HTR-8/SVneo (cell line): ENCODE data around the gene ZBTB34.
"Not testable (repeated sequence)": the region's sequence is repeated elsewhere in the genome, so short reads cannot be mapped to it uniquely, and the experiment has no call there.

Source experiments
- DNase-seq: peaks from one replicate; pipeline ENCODE4 v3.0.0; 2011; ENCODE audit warnings: low spot score, mixed read lengths; ENCODE audit not compliant: insufficient read length
- FAIRE-seq: peaks from 2 replicates; lab custom pipeline; 2011; peaks lifted over from hg19 to GRCh38; lab: Jason Lieb, UNC

ZBTB34 gene, protein sequence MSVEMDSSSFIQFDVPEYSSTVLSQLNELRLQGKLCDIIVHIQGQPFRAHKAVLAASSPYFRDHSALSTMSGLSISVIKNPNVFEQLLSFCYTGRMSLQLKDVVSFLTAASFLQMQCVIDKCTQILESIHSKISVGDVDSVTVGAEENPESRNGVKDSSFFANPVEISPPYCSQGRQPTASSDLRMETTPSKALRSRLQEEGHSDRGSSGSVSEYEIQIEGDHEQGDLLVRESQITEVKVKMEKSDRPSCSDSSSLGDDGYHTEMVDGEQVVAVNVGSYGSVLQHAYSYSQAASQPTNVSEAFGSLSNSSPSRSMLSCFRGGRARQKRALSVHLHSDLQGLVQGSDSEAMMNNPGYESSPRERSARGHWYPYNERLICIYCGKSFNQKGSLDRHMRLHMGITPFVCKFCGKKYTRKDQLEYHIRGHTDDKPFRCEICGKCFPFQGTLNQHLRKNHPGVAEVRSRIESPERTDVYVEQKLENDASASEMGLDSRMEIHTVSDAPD

DNA sequence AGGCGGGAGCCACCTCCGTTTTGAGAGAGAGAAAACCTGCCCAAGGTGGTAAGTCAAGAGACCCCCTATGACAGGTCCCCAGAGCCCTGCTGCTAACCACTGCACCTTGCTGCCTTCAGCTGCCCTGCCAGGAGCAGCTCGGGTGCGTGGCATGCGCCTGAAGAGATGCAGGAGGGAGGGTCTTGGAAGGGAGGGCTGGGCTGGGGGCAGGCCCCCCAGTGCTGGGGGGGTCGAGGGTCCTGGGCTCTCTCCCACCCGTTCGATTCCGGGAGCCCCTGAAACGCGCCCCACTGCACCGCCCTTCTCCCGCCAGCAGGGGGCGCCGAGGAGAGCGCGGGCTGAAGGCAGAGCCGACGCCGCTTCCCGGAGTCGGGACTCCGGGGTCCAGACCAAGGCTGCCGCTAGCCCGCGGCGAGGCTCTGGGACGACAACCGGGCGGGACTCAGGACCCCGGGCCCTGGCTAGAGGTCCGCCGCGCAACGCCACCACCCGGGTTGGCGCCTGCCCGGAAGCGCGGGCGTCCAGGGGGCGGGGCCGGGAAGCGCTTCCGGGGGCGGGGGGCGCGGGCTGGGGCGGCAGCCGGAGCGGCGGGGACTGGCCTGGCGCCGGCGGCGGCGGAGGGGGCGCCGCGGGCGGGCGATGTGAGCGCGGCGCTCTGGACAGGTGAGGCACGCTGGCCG is at the start of gene ZBTB34:
TSS of gene ZBTB34 (plus strand) at position 563 of the 680 bp plus-strand sequence. CDS start 18,761 bp downstream, outside the sequence.
- DNase-seq (peak; percentile 38), FAIRE-seq (no peak)

DNA sequence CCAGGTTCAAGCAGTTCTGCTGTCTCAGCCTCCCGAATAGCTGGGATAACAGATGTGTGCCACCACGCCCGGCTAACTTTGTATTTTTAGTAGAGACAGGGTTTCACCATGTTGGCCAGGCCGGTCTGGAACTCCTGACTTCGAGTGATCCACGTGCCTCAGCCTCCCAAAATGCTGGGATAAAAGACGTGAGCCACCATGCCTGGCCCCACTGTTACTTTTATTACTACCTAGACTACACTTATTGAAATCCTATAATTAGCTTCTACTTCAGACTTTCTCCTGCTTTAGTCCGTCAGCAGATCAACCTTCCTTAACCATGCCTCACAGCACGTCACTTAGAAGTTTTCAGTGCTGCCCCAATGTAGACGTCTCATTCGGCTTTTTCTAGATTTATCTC is 47.4 kb upstream of the ZBTB34 start:
- FAIRE-seq (no peak), DNase-seq (no peak)

DNA sequence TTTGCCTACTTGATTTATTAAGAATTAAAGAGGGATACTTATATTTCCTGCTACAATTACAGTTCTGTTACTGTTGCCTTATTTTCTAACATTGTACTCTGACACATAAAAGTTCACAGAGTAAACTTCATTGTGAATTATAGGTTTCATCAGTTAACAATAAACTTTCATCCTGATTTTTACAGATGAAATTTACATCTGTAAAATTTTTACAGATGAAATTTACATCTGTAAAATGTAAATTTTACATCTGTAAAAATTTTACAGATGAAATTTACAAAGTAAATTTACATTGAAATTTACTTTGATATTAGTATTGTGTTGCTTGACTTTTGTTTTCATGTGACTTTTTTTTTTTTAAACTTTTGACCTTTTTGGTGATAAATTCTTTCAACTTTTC is 46.3 kb upstream of the ZBTB34 start:
- no peak for FAIRE-seq
- DNase-seq: no peak

DNA sequence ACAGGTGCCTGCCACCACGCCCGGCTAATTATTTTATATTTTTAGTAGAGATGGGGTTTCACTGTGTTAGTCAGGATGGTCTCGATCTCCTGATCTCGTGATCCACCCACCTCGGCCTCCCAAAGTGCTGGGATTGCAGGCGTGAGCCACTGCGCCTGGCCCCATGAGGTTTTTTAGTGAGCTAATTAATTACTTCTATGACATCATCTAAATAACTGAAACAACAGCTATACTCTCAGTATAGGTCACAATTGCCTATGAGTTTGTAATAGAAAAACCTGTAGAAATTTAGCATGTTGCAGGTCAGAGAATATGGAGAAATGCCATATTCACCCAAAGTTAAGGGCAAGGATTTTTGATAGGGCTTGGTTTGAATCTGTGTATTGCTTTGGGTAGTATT is 42.8 kb upstream of the ZBTB34 start:
- FAIRE-seq: not testable (repeated sequence)

DNA sequence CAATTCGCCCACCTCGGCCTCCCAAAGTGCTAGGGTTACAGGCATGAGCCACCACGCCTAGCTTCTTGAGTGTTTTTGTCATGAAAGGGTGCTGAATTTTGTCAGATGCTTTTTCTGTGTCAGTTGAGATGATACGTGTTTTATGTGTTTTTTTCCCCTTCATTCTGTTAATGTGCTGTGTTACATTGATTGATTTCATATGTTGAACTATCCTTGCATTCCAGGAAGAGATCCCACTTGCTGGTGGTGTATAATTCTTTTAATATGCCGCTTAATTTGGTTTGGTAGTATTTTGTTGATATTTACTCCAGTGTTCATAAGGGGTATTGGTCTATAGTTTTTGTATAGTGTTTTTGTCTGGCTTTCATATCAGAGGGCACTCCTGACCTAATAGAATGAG is 42.0 kb upstream of the ZBTB34 start:
- DNase-seq (no peak), FAIRE-seq (no peak)

More for the DNA sequence above, 42.8 kb upstream of the ZBTB34 start:
- DNase-seq: not testable (repeated sequence)

DNA sequence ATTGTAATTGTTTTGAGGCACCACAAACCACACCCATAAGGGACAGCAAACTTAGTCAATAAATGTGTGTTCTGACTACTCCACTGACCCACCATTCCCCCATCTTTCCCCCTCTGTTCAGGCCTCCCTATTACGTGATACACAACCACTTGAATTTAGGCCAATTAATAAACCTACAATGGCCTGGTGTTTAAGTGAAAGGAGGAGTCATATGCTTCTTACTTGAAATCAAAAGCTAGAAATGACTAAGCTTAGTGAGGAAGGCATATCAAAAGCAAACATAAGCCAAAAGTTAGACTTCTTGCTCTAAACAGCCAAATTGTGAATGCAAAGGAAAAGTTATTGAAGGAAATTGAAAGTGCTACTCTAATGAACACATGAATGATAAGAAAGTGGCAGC is 41.0 kb upstream of the ZBTB34 start:
- DNase-seq (no peak), FAIRE-seq (no peak)

DNA sequence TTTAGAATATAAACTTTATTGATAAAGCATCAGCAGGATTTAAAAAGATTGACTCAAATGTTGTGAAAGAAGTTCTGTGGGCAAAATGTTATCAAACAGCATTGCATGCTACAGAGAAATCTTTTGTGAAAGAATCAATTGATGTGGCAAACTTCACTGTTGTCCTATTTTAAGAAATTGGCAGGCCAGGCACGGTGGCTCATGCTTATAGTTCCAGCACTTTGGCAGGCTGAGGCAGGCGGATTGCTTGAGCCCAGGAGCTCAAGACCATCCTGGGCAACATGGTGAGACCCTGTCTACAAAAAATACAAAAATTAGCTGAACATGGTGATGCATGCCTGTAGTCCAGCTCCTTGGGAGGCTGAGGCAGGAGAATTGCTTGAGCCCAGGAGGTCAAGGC is 38.2 kb upstream of the ZBTB34 start:
- no peak for DNase-seq
- FAIRE-seq: no peak

DNA sequence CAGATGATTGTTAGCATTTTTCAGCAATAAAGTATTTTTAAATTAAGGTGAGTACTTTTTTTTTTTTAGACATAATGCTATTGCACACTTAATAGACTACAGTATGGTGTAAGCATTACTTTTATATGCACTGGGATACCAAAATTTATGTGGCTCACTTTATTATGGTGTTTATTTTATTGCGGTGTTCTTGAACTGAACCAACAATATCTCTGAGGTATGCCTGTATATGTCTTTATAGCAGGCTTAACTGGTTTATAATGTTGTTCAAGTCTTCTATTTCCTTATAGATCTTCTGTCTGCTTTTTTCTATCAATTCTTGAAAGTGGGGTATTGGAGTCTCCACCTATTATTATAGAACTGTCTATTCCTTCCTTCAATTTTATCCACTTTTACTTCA is 37.6 kb upstream of the ZBTB34 start:
- FAIRE-seq: no peak

DNA sequence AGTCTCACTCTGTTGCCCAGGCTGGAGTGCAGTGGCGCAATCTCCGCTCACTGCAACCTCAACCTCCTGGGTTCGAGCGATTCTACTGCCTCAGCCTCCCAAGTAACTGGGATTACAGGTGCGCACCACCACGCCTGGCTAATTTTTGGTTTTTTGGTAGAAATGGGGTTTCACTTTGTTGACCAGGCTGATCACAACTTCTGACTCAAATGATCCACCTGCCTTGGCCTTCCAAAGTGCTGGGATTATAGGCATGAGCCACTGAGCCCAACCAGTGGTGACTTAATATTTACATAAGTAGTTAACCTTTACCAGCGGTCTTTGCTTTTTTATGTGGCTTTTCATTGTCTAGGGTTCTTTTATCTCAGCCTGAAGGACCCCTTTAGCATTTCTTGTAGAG is 36.4 kb upstream of the ZBTB34 start:
- DNase-seq, FAIRE-seq: not testable (repeated sequence)

More for the DNA sequence above, 37.6 kb upstream of the ZBTB34 start:
- DNase-seq: no peak

DNA sequence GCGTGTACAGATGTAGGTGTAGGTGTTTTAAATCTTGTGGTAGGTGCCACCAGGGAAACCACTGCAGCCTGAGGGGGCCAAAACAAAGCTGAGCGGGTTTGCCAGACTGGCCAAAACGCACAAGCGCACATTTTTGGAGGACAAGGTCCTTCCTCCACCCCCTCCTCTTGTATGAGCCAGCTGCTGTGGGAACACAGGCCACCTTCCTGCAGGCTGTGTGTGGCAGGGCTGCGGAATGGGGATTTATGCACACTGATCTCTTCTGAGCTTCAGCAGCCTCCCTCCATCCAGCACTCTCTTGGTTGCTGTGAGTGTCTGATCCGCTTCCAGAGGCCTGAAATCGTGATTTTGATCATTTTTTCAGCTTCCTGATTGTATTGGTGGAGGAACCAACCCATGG is 33.2 kb upstream of the ZBTB34 start:
- FAIRE-seq: no peak
- DNase-seq: no peak

DNA sequence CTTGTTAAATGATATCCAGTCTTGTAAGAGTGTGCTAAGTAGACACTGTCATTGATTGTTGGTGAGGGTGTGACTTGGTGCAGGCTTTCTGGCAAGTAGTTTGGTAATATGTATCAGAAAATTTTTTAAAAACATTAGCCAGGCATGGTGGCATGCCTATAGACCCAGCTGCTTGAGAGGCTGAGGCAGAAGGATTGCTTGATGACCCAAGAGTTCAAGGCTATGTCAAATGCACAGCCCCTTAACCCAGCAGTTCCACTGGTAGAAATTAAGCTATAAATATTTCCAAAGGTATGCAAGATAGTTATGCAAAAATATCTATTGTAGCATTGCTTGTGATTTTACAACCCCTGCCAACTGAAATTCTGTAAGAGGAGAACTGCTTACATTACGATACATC is 31.4 kb upstream of the ZBTB34 start:
- DNase-seq (no peak), FAIRE-seq (no peak)

DNA sequence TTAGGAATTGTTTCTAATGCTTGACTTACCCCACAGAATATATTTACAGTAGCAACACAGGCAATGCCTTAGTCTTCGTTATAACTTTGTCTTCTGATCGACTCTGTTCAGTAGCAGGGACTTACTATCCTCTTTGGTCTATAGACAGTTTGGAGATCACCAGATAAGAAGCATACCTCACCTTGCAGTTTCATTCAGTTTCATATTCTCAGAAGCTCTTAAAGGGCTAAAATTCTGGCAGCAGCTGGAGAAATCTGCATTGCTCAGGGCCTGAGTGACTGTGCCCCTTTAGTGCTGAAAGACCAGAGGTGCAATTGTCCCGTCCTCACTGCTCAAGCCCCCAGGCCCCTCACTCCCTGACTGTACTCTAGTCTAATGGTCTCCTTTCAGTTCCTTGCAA is 29.6 kb upstream of the ZBTB34 start:
- DNase-seq: no peak
- no peak for FAIRE-seq

DNA sequence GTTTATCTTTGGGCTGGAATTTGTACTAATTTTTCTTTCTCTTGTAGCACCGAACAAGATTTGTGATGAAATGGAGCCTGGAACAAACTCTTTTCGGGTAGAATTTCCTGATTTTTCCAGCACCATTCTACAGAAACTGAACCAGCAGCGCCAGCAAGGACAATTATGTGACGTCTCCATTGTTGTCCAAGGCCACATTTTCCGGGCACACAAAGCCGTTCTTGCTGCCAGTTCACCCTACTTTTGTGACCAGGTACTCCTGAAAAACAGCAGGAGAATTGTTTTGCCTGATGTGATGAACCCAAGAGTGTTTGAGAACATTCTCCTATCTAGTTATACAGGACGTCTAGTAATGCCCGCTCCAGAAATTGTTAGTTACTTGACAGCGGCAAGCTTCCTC is 28.0 kb upstream of the ZBTB34 start:
- no peak for FAIRE-seq
- no peak for DNase-seq

DNA sequence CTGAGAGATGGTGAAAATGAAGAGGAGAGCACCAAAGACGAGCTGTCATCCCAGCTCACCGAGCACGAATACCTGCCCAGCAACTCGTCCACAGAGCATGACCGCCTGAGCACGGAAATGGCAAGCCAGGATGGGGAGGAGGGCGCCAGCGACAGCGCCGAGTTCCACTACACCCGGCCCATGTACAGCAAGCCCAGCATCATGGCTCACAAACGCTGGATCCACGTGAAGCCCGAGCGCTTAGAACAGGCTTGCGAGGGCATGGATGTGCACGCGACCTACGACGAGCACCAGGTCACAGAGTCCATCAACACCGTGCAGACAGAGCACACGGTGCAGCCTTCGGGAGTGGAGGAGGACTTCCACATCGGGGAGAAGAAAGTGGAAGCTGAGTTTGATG is 27.4 kb upstream of the ZBTB34 start:
- FAIRE-seq: no peak
- DNase-seq: no peak

DNA sequence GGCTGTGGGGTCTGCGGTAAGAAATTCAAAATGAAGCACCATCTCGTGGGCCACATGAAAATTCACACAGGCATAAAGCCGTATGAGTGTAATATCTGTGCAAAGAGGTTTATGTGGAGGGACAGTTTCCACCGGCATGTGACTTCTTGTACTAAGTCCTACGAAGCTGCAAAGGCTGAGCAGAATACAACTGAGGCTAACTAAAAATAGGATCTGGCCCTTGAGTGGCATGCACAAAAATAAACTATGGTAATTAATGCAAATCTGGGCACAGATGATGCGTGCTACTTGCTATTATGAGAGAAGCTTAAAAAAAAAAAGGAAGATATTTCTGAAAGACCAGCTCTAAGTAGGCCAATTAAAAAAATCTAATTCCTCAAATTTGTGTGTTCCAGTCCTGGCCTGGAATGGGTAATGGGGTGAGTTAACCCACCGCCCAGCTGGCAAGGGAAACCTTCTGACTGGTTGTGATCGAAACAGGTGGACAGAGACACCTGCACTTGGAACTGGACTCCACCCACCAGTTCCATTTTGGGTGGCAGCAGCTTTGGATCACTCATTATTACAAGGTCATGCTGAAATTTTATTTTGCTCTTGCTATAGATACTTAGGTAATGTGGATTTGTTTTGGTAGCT is 26.6 kb upstream of the ZBTB34 start:
- DNase-seq: no peak
- FAIRE-seq: no peak

DNA sequence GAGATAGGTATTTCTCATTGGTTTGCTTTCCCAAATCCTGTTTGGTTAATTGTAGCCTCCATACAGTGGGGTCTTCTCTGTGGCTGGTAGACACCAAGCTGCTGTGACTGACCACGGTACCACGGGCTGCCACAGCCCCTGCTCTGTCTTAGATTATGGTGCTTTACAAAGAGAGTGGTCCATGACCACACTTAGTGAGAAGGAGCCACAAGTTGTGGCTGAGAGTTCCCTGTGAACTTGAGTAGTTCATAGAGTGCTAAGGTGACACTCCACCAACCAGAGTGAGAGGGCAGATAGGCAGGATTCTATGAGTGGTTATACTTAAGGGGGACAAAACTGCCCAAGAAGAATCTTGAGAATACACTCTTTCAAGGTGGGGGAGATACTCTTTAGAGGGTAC is 25.8 kb upstream of the ZBTB34 start:
- FAIRE-seq (no peak), DNase-seq (no peak)

DNA sequence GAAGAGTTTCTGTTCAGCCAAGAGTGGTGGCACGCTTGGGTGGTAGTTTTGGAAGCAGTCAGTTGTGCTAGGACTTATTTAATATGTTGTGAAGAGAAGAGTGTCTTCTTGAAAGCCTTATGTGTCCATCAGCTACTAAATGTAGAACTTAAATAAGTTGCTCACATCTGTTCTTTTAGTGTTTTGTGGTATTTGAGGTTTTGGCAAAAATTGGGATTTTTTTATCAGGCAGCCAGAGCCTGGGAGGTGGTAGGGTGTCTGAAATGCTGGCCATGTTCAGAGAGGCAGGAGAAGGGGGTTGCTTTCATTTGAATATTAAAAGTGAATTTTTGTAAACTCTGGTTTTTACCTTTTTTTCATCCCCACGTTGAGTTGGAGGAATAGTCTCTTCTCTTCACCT is 24.2 kb upstream of the ZBTB34 start:
- FAIRE-seq (no peak), DNase-seq (no peak)

DNA sequence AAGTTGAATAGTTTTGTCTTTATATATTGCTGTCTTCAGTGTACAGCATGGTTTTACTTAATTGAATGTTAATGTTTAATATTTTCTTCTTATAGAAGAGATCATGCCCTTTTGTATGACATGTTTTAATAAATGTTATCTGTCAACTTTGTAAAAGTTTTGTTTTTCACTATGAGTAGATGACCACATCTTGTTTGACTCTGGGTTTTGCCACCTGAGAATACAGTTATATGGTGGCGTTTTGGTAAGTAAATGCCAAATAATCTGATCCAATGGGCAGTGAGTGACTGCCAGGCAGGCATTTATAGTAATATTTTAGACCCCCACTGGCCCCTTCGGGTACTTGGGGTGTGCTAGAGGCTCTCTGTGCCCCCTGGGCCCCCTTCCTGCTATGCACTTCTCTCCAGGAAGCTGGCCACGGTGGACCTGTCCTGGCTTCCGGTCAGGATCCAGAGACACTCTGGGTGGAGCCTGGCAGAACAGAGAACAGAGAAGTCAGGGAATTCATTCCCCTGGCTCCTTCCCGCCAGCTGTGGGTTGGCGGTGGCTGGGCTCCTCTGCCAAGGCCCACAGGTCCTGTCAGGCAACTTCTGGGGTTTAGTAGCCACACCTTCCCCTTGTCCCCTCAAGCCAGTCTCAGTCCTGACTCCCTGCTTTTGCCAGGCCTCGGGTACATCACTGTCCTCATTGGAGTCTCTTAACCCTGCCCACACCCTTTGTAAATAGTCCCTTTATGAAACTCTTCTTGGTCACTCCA is 22.2 kb upstream of the ZBTB34 start:
- FAIRE-seq (no peak), DNase-seq (no peak)

DNA sequence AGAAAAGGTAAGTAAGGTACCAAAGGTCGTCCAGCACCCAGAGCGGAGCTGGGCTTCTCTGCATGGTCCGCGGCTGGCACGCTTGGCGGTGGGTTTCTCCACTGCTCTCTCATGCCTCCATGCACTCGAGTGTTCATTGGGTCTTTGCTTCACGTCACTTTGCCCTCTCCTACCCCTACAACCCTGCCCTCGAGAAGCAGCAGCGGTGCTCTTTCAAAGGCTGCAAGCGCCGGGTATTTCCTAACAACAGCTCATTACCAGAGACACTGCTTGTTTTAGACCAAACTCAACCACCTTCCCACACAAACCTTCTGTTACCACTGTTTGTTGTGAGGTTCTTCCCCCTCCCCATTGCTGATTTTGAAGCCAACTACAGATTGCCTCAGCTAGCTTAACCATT is 21.5 kb upstream of the ZBTB34 start:
- FAIRE-seq: no peak
- DNase-seq: no peak

DNA sequence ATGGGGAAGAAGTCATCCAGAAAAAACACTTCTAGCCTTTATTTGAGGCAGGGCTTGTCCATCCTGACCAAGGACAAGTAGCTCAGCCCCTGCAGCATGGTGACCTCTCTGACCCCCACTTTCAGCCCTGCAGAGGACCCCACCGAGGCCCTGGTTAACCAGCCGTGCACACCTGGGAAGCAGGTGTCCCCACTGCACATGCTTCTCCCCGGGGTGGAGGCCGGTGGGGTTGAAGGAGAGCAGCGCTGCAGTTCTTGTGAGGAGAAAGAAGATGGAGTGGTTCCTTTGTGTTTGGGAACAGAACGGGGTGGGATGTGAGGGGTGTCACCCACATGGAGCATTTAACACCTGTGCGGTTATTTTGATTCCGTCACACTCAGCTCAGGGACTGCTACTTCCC is 21.1 kb upstream of the ZBTB34 start:
- DNase-seq (no peak), FAIRE-seq (no peak)
